ENCODE measurements around the gene CNMD. TPM values are rescaled to one million over a fixed set of nuclear protein-coding genes. Genes with fewer than 3 reads are reported as not detected.
A peak's percentile ranks its signal among the peaks of the same experiment; 100 is the strongest.

Gene CNMD
- total RNA-seq, 3 donors from 2014 or later (not counting 1 experiment from before 2014, with no cell fraction given) = not detected

DNA sequence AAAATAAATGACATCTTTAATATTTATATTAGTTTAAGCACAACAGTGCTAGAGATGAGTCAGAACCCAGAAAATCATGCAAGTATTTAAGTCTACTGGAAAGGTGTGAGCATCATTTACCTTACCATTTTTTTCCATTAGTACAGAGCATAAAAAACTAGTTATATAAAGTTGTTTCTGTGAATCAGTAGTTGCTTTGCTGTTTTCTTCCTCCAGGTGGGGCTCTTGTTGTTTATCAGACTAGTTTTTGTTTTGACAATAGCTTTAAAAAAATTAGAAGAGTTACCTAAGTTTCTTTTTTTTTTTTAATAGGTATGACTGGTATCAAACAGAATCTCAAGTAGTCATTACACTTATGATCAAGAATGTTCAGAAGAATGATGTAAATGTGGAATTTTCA, 74.3 kb downstream of the CNMD start:
- Histone ChIP-seq H3K27me3 (ENCODE audit: control insufficient read depth, insufficient read depth, low read length) (no peaks in the 10 kb centered on the region), H3K4me3 (ENCODE audit: low read length) (no peak overlapping the region), H3K4me1 (ENCODE audit: control insufficient read depth, insufficient read depth, low read length) (no peaks in the 10 kb centered on the region), H3K27ac (ENCODE audit: low read length) (no peak overlapping the region), H3K36me3 (ENCODE audit: control insufficient read depth, insufficient read depth, low read length) (peaks cover 70% of the 10 kb centered on the region), H3K9me3 (ENCODE audit: control insufficient read depth, insufficient read depth, low read length) (no peaks in the 10 kb centered on the region)
- Mint-ChIP-seq H3K36me3 (no peaks in the 10 kb centered on the region), H3K27ac (peak overlapping the region in 1 of 2 donors; percentile 29), H3K9me3 (no peaks in the 10 kb centered on the region), H3K4me3 (no peak overlapping the region), H3K4me1 (peaks cover 0 to 5% of the 10 kb centered on the region in 2 donors), H3K27me3 (ENCODE audit: low read depth in 2 of 2) (no peaks in the 10 kb centered on the region)
- ATAC-seq (peak in 2 of 3 donors; percentile 37 to 72), DNase-seq (peak in 1 of 2 donors; percentile 50)
- TF ChIP-seq, protein P1, sequence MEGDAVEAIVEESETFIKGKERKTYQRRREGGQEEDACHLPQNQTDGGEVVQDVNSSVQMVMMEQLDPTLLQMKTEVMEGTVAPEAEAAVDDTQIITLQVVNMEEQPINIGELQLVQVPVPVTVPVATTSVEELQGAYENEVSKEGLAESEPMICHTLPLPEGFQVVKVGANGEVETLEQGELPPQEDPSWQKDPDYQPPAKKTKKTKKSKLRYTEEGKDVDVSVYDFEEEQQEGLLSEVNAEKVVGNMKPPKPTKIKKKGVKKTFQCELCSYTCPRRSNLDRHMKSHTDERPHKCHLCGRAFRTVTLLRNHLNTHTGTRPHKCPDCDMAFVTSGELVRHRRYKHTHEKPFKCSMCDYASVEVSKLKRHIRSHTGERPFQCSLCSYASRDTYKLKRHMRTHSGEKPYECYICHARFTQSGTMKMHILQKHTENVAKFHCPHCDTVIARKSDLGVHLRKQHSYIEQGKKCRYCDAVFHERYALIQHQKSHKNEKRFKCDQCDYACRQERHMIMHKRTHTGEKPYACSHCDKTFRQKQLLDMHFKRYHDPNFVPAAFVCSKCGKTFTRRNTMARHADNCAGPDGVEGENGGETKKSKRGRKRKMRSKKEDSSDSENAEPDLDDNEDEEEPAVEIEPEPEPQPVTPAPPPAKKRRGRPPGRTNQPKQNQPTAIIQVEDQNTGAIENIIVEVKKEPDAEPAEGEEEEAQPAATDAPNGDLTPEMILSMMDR (IDR thresholded peaks at IDR 0.05) = peak; percentile 53
- intact Hi-C loops (cut with micrococcal nuclease) = no loop called here

DNA sequence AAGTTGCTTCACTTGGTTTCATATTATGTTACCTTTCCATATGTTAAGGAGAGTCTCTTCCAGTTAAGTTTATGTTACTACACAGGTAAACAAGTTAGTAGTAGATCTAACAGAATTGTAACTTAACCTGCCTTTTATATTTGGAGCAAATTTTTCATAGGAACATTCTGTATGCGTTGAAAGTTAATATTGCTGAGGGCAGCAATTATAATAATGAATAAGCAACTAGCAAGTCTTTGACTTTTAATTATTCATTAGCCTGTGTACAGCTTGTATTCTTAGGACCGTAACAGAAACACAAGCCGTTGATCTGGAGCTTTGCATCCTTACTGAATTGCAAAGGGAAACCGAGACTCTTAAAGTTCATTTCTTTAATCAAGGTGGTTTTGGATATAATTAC, 75.3 kb downstream of the CNMD start:
- H3K4me3 ChIP-seq (ENCODE audit: low read length) = no peak overlapping the region
- H3K9me3 Mint-ChIP-seq = no peaks in the 10 kb centered on the region
- no peak for ATAC-seq
- 97% methylated on average over 4 of the region's 4 CpGs for WGBS (ENCODE audit: insufficient coverage)
- peaks cover 0 to 5% of the 10 kb centered on the region in 2 donors for H3K4me1 Mint-ChIP-seq
- no peak overlapping the region for H3K27ac Mint-ChIP-seq
- no peaks in the 10 kb centered on the region for H3K4me1 ChIP-seq (ENCODE audit: control insufficient read depth, insufficient read depth, low read length)
- H3K4me3 Mint-ChIP-seq = no peak overlapping the region
- intact Hi-C loops (cut with micrococcal nuclease) = no loop called here
- peaks cover 5% of the 10 kb centered on the region for H3K36me3 Mint-ChIP-seq
- H3K27me3 ChIP-seq (ENCODE audit: control insufficient read depth, insufficient read depth, low read length) = no peaks in the 10 kb centered on the region
- H3K36me3 ChIP-seq (ENCODE audit: control insufficient read depth, insufficient read depth, low read length) = peaks cover 70% of the 10 kb centered on the region
- H3K9me3 ChIP-seq (ENCODE audit: control insufficient read depth, insufficient read depth, low read length) = no peaks in the 10 kb centered on the region
- no peak overlapping the region for H3K27ac ChIP-seq (ENCODE audit: low read length)
- no peaks in the 10 kb centered on the region for H3K27me3 Mint-ChIP-seq (ENCODE audit: low read depth in 2 of 2)
- TF ChIP-seq, protein P1 (IDR thresholded peaks at IDR 0.05) = no peak
- DNase-seq = no peak

DNA sequence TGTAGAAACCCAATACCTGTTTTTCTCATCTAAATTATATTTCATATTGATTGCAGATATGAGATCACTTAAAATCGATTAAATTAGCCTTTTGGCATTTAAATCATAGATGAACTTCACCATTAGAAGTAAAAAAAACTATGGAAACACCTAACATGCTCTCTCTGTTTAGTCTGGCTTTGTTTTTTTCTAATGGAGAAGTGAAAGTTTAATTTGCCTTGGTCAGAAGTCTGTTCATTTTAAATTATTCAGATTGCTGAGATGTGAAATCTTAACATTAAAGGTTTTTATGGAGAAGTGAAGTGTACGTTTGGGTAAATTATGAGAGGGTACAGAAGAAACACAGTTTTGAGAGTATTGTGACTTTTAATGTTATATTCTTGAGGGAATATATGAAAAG, 80.3 kb downstream of the CNMD start:
- Mint-ChIP-seq H3K9me3 (no peaks in the 10 kb centered on the region), H3K4me3 (no peak overlapping the region), H3K27me3 (ENCODE audit: low read depth in 2 of 2) (no peaks in the 10 kb centered on the region), H3K36me3 (peaks cover 7% of the 10 kb centered on the region), H3K4me1 (no peaks in the 10 kb centered on the region), H3K27ac (no peak overlapping the region)
- no peaks in the 10 kb centered on the region for H3K9me3 ChIP-seq (ENCODE audit: control insufficient read depth, insufficient read depth, low read length)
- intact Hi-C loops (cut with micrococcal nuclease) = no loop called here
- no peaks in the 10 kb centered on the region for H3K27me3 ChIP-seq (ENCODE audit: control insufficient read depth, insufficient read depth, low read length)
- ATAC-seq = no peak
- H3K27ac ChIP-seq (ENCODE audit: low read length) = no peak overlapping the region
- 80% methylated on average over 1 of the region's 2 CpGs for WGBS (ENCODE audit: insufficient coverage)
- TF ChIP-seq, protein P1 (IDR thresholded peaks at IDR 0.05) = no peak
- H3K36me3 ChIP-seq (ENCODE audit: control insufficient read depth, insufficient read depth, low read length) = peaks cover 52% of the 10 kb centered on the region
- H3K4me3 ChIP-seq (ENCODE audit: low read length) = no peak overlapping the region
- H3K4me1 ChIP-seq (ENCODE audit: control insufficient read depth, insufficient read depth, low read length) = no peaks in the 10 kb centered on the region
- DNase-seq = no peak

Other genes starting within 250 kb of the CNMD start
- 10 to 100 TPM; 11.9 to 16.2 (median 15.4) TPM for gene HNRNPA1L2, start 97.4 kb downstream of the CNMD start, total RNA-seq
- 10 to 100 TPM; 27.4 to 34.4 (median 29.7) TPM for gene SUGT1, start 87.0 kb downstream of the CNMD start, total RNA-seq
- not detected for gene PCDH8, start 108.8 kb upstream of the CNMD start, total RNA-seq

All from natural killer cell (primary cell).